Pancreas (tissue), 10 donors: ENCODE data around the gene GAS5. TPM values are rescaled to one million over a fixed set of nuclear protein-coding genes. Genes with fewer than 3 reads are reported as not detected.

ENCODE experiments used
- ATAC-seq, 4 donors: fragments of 200-7000 bp; cut with Tn5 transposase; one replicate each; pipeline versions ENCODE4 v1.8.0 to v1.9.1; 2020; ENCODE audit warnings: mild to moderate bottlenecking in 4 of 4, moderate library complexity in 4 of 4
- DNase-seq, 6 donors: peaks; one replicate each; pipeline ENCODE4 v3.0.0-alpha.2; 2020
- FAIRE-seq: peaks from 2 replicates; lab custom pipeline; 2012; peaks lifted over from hg19 to GRCh38; lab: Jason Lieb, UNC
- H3K27ac ChIP-seq, 4 donors: fragments of 200-600 bp; sonication (generic); 1 replicate in 3 of 4; 2 replicates in 1 of 4; pipeline versions ENCODE4 v1.5.0 to v1.8.0; 2020
- H3K27me3 ChIP-seq, 4 donors: fragments of 200-600 bp; one replicate each; pipeline ENCODE4 v1.8.0; 2021
- H3K36me3 ChIP-seq, 3 donors: fragments of 200-600 bp; sonication (generic) in 1 of 3; one replicate each; pipeline versions ENCODE4 v1.5.0 to v1.8.0; 2020 to 2021
- H3K4me1 ChIP-seq, 3 donors: fragments of 200-600 bp; one replicate each; pipeline ENCODE4 v1.8.0; 2021
- H3K4me3 ChIP-seq, 4 donors: fragments of 200-600 bp; sonication (generic) in 2 of 4; one replicate each; pipeline versions ENCODE4 v1.5.0 to v1.8.0; 2020 to 2021
- H3K9me3 ChIP-seq, 4 donors: fragments of 200-600 bp; one replicate each; pipeline ENCODE4 v1.8.0; 2021
- CTCF ChIP-seq, 4 donors: fragments of 200-600 bp; sonication (generic) in 3 of 4; IDR thresholded peaks; one replicate each; pipeline versions ENCODE4 v1.5.0 to v1.8.0; 2021; ENCODE audit warnings: antibody characterized with exemption in 4 of 4
- WGBS, 2 donors: extraction: QIAGEN DNeasy Blood & Tissue Kit; methylation state at CpG; one replicate each; pipeline ENCODE4 v1.1.7; 2013; 5-methylcytosine and 5-hydroxymethylcytosine counted together
- intact Hi-C, 3 donors: fragments of 100-400 bp; cut with DNase I; formaldehyde crosslinking; loops; one replicate each; pipeline versions ENCODE4 v1.11.1 to v1.14.2; 2022
- polyA plus RNA-seq, 2 donors: library from polyadenylated mRNA; stranded (reverse); fragments of 200-250 nt; gene quantifications; one replicate each; pipeline ENCODE4 v1.2.3, GENCODE V29; 2013
- total RNA-seq, 6 donors: library from RNA; stranded (reverse); fragmentation: NEBNext Ultra II Directional in 4 of 6; extraction: Animal tissue kit (Norgen Biotek cat#: 25700) in 4 of 6; gene quantifications; one replicate each; pipeline versions ENCODE4 v1.2.1 to v1.2.4, GENCODE V29; 2021 to 2023
- donor health status: healthy with polysubstance abuse.
- donor health status: DM: no; HTN: no; CAD: no; lungs with moderate emphysema.
- donor health status: DM: no; HTN: no; CAD: no.
- donor health status: control.
- donor health status: control.
- donor health status: Bipolar disorder and iron deficiency.
- donor health status: DM: yes; HTN: yes; CAD: no.
- donor health status: DM: no; HTN: no; CAD: no.
- donor health status: DM: no; HTN: no; CAD: no.
- donor health status: DM: yes; HTN: yes; CAD: no.

Gene GAS5
- total and polyA plus RNA-seq, 8 donors = 214 to 1,057 (median 502) TPM

GRCh38 chr1:173893611-173894010, 25.8 kb upstream of the GAS5 start:
- FAIRE-seq = no peak
- no peaks in the 10 kb centered on the region for H3K27me3 ChIP-seq
- WGBS, 2 donors = 97% methylated on average over 1 of the region's 1 CpG

GRCh38 chr1:173889885-173890284, 22.1 kb upstream of the GAS5 start:
- Histone ChIP-seq H3K9me3 (no peaks in the 10 kb centered on the region), H3K4me1 (no peaks in the 10 kb centered on the region), H3K27ac (no peak overlapping the region), H3K36me3 (peaks cover 0 to 18% (median 9%) of the 10 kb centered on the region in 3 donors), H3K27me3 (no peaks in the 10 kb centered on the region), H3K4me3 (no peak overlapping the region)
- no peak for TF ChIP-seq CTCF (IDR thresholded peaks at IDR 0.05)
- 93 to 100% methylated on average over 2 of the region's 2 CpGs for WGBS, 2 donors
- no peak for ATAC-seq
- intact Hi-C loops = no loop called here
- DNase-seq = no peak
- no peak for FAIRE-seq

More at GRCh38 chr1:173893611-173894010, 25.8 kb upstream of the GAS5 start:
- TF ChIP-seq CTCF (IDR thresholded peaks at IDR 0.05) = no peak
- Histone ChIP-seq H3K4me1 (peaks cover 0 to 5% (median 3%) of the 10 kb centered on the region in 3 donors), H3K27ac (no peak overlapping the region), H3K9me3 (no peaks in the 10 kb centered on the region), H3K36me3 (no peaks in the 10 kb centered on the region), H3K4me3 (no peak overlapping the region)
- ATAC-seq (peak in 1 of 4 donors; percentile 32), DNase-seq (no peak)
- intact Hi-C loops = no loop called here

GRCh38 chr1:173888749-173889148, 21.0 kb upstream of the GAS5 start:
- DNase-seq = no peak
- H3K27ac ChIP-seq = no peak overlapping the region
- H3K4me1 ChIP-seq = no peaks in the 10 kb centered on the region
- H3K4me3 ChIP-seq = no peak overlapping the region
- H3K27me3 ChIP-seq = no peaks in the 10 kb centered on the region
- H3K36me3 ChIP-seq = peaks cover 0 to 18% (median 9%) of the 10 kb centered on the region in 3 donors
- H3K9me3 ChIP-seq = no peaks in the 10 kb centered on the region
- TF ChIP-seq CTCF (IDR thresholded peaks at IDR 0.05) = no peak
- ATAC-seq = no peak
- intact Hi-C loops = no loop called here
- no peak for FAIRE-seq

- no peak for TF ChIP-seq CTCF (IDR thresholded peaks at IDR 0.05)
- Histone ChIP-seq H3K4me1 (no peaks in the 10 kb centered on the region), H3K4me3 (no peak overlapping the region), H3K36me3 (peaks cover 0 to 18% (median 9%) of the 10 kb centered on the region in 3 donors), H3K27ac (no peak overlapping the region), H3K9me3 (no peaks in the 10 kb centered on the region), H3K27me3 (no peaks in the 10 kb centered on the region)
- no peak for DNase-seq
- WGBS, 2 donors = 97% methylated on average over 2 of the region's 2 CpGs
- intact Hi-C loops = no loop called here
- no peak for ATAC-seq
- no peak for FAIRE-seq
Measured at GRCh38 chr1:173887627-173888026, 19.8 kb upstream of the GAS5 start.

GRCh38 chr1:173886746-173887611, 19.2 kb upstream of the GAS5 start:
- Histone ChIP-seq H3K4me3 (no peak overlapping the region), H3K27ac (no peak overlapping the region), H3K36me3 (peaks cover 0 to 18% (median 9%) of the 10 kb centered on the region in 3 donors), H3K4me1 (no peaks in the 10 kb centered on the region), H3K27me3 (no peaks in the 10 kb centered on the region), H3K9me3 (no peaks in the 10 kb centered on the region)
- ATAC-seq (no peak), FAIRE-seq (no peak), DNase-seq (no peak)
- 84 to 90% methylated on average over 4 of the region's 4 CpGs for WGBS, 2 donors
- intact Hi-C loops = no loop called here
- TF ChIP-seq CTCF (IDR thresholded peaks at IDR 0.05) = no peak
